ENCODE results near the gene SRBD1.

Gene SRBD1

GRCh38 chr2:45551862-45552261, 59.2 kb downstream of the SRBD1 start:
- DNase-seq (ENCODE audit: low spot score): no peak

GRCh38 chr2:45545943-45546342, 65.1 kb downstream of the SRBD1 start:
- DNase-seq (ENCODE audit: low spot score): no peak

GRCh38 chr2:45543257-45543656, 67.8 kb downstream of the SRBD1 start:
- no peak for DNase-seq (ENCODE audit: low spot score)

GRCh38 chr2:45542013-45542412, 69.1 kb downstream of the SRBD1 start:
- no peak for DNase-seq (ENCODE audit: low spot score)

GRCh38 chr2:45541450-45541849, 69.6 kb downstream of the SRBD1 start:
- no peak for DNase-seq (ENCODE audit: low spot score)

- no peak for DNase-seq (ENCODE audit: low spot score)
Observed at GRCh38 chr2:45540942-45541341, 70.1 kb downstream of the SRBD1 start.

GRCh38 chr2:45533771-45534170, 77.3 kb downstream of the SRBD1 start:
- no peak for DNase-seq (ENCODE audit: low spot score)

GRCh38 chr2:45532181-45532580, 78.9 kb downstream of the SRBD1 start:
- no peak for DNase-seq (ENCODE audit: low spot score)

GRCh38 chr2:45524016-45524415, 87.1 kb downstream of the SRBD1 start:
- DNase-seq (ENCODE audit: low spot score): no peak

- no peak for DNase-seq (ENCODE audit: low spot score)
Observed at GRCh38 chr2:45518546-45518945, 92.5 kb downstream of the SRBD1 start.

- no peak for DNase-seq (ENCODE audit: low spot score)
Observed at GRCh38 chr2:45510701-45511420, 100.2 kb downstream of the SRBD1 start.

- no peak for DNase-seq (ENCODE audit: low spot score)
Observed at GRCh38 chr2:45506756-45507155, 104.3 kb downstream of the SRBD1 start.

- no peak for DNase-seq (ENCODE audit: low spot score)
Observed at GRCh38 chr2:45505138-45505537, 105.9 kb downstream of the SRBD1 start.

GRCh38 chr2:45498661-45499550, 112.2 kb downstream of the SRBD1 start:
- no peak for DNase-seq (ENCODE audit: low spot score)

GRCh38 chr2:45497355-45497754, 113.7 kb downstream of the SRBD1 start:
- no peak for DNase-seq (ENCODE audit: low spot score)

- no peak for DNase-seq (ENCODE audit: low spot score)
Observed at GRCh38 chr2:45496869-45497268, 114.2 kb downstream of the SRBD1 start.

- DNase-seq (ENCODE audit: low spot score): no peak
Observed at GRCh38 chr2:45494978-45495293, 116.1 kb downstream of the SRBD1 start.

GRCh38 chr2:45494275-45494977, 116.6 kb downstream of the SRBD1 start:
- DNase-seq (ENCODE audit: low spot score): peak; percentile 36

GRCh38 chr2:45484965-45485364, 126.1 kb downstream of the SRBD1 start:
- no peak for DNase-seq (ENCODE audit: low spot score)

GRCh38 chr2:45483997-45484396, 127.1 kb downstream of the SRBD1 start:
- DNase-seq (ENCODE audit: low spot score): no peak

GRCh38 chr2:45477546-45477945, 133.5 kb downstream of the SRBD1 start:
- DNase-seq (ENCODE audit: low spot score): no peak

- DNase-seq (ENCODE audit: low spot score): no peak
Observed at GRCh38 chr2:45470531-45470930, 140.5 kb downstream of the SRBD1 start.

All from germinal center (tissue), 1 donor.